SK-N-SH (cell line): ENCODE data around the gene DCAF17.

Experiments used
- EP300 ChIP-seq, 2 experiments: IDR thresholded peaks; 2 replicates each; pipeline versions ENCODE4 v1.4.0 to v1.6.1; 2012; ENCODE audit warnings: borderline replicate concordance in 1 of 2, low read depth in 1 of 2, low read length in 1 of 2
- EZH2phosphoT487 ChIP-seq: fragments of 200-600 bp; sonication (generic); IDR thresholded peaks from 2 replicates; pipeline ENCODE4 v1.6.1; 2017; ENCODE audit warnings: low read depth, mixed run types, mild to moderate bottlenecking, antibody characterized with exemption, moderate library complexity, borderline replicate concordance
- FOXM1 ChIP-seq: IDR thresholded peaks from 2 replicates; pipeline ENCODE4 v1.4.0; 2012; ENCODE audit warnings: low read depth, mild to moderate bottlenecking
- GABPA ChIP-seq: IDR thresholded peaks from 2 replicates; pipeline ENCODE4 v1.4.0; 2012; ENCODE audit warnings: low read depth, mild to moderate bottlenecking
- POLR2AphosphoS5 ChIP-seq: IDR thresholded peaks from 2 replicates; pipeline ENCODE4 v1.6.1; 2012; ENCODE audit warnings: low read depth, low read length
- RCOR1 ChIP-seq: fragments of 150-350 bp; IDR thresholded peaks from 2 replicates; pipeline ENCODE4 v1.6.1; 2017; ENCODE audit warnings: antibody characterized with exemption, low read length
- RFX5 ChIP-seq: IDR thresholded peaks from 2 replicates; pipeline ENCODE4 v1.6.1; 2012; ENCODE audit warnings: mild to moderate bottlenecking, improper control_type of control experiment, low read length
- RXRA ChIP-seq: IDR thresholded peaks from 2 replicates; pipeline ENCODE4 v1.4.0; 2012; ENCODE audit warnings: low read depth, mild to moderate bottlenecking, borderline replicate concordance
- SIN3A ChIP-seq: IDR thresholded peaks from 2 replicates; pipeline ENCODE4 v1.6.1; 2012; ENCODE audit warnings: low read depth, mild to moderate bottlenecking, low read length, moderate library complexity, borderline replicate concordance
- TF ChIP-seq, protein P1 (sequence below): fragments of 200-600 bp; sonication (generic); IDR thresholded peaks from 2 replicates; pipeline ENCODE4 v1.6.1; 2017; ENCODE audit warnings: antibody characterized with exemption, mild to moderate bottlenecking, moderate library complexity
- TF ChIP-seq, protein P2 (sequence below): IDR thresholded peaks from 2 replicates; pipeline ENCODE4; 2012
- TF ChIP-seq, protein P3 (sequence below): IDR thresholded peaks from 2 replicates; pipeline ENCODE4 v1.6.1; 2012; ENCODE audit warnings: mild to moderate bottlenecking, low read depth, low read length, moderate library complexity

DNA sequence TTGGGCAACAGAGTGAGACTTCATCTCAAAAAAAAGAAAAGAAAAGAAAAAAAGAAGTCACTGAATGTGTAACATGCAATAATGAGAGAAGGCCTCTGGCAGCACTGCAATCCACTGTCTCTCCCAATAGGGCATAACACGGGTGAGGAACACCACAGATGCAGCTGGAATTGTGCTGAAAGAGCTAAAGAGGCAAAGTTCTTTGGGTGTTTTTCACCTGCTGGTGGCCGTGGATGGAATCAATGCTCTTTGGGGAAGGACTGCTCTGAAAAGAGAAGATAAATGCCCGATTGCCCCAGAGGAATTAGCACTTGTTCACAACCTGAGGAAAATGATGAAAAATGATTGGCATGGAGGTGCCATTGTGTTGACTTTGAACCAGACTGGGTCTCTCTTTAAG, 57.3 kb downstream of the DCAF17 start:
- TF ChIP-seq RCOR1 (no peak), SIN3A (no peak), EP300 (IDR thresholded peaks at IDR 0.05; ENCODE audit: borderline replicate concordance in 1 of 2, low read depth in 1 of 2, low read length in 1 of 2) (no peak), RXRA (no peak), POLR2AphosphoS5 (no peak), GABPA (no peak), FOXM1 (no peak), RFX5 (no peak), EZH2phosphoT487 (no peak)
- TF ChIP-seq, protein P1, sequence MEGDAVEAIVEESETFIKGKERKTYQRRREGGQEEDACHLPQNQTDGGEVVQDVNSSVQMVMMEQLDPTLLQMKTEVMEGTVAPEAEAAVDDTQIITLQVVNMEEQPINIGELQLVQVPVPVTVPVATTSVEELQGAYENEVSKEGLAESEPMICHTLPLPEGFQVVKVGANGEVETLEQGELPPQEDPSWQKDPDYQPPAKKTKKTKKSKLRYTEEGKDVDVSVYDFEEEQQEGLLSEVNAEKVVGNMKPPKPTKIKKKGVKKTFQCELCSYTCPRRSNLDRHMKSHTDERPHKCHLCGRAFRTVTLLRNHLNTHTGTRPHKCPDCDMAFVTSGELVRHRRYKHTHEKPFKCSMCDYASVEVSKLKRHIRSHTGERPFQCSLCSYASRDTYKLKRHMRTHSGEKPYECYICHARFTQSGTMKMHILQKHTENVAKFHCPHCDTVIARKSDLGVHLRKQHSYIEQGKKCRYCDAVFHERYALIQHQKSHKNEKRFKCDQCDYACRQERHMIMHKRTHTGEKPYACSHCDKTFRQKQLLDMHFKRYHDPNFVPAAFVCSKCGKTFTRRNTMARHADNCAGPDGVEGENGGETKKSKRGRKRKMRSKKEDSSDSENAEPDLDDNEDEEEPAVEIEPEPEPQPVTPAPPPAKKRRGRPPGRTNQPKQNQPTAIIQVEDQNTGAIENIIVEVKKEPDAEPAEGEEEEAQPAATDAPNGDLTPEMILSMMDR: no peak
- TF ChIP-seq, protein P2, sequence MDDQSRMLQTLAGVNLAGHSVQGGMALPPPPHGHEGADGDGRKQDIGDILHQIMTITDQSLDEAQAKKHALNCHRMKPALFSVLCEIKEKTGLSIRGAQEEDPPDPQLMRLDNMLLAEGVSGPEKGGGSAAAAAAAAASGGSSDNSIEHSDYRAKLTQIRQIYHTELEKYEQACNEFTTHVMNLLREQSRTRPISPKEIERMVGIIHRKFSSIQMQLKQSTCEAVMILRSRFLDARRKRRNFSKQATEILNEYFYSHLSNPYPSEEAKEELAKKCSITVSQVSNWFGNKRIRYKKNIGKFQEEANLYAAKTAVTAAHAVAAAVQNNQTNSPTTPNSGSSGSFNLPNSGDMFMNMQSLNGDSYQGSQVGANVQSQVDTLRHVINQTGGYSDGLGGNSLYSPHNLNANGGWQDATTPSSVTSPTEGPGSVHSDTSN: no peak
- TF ChIP-seq, protein P3, sequence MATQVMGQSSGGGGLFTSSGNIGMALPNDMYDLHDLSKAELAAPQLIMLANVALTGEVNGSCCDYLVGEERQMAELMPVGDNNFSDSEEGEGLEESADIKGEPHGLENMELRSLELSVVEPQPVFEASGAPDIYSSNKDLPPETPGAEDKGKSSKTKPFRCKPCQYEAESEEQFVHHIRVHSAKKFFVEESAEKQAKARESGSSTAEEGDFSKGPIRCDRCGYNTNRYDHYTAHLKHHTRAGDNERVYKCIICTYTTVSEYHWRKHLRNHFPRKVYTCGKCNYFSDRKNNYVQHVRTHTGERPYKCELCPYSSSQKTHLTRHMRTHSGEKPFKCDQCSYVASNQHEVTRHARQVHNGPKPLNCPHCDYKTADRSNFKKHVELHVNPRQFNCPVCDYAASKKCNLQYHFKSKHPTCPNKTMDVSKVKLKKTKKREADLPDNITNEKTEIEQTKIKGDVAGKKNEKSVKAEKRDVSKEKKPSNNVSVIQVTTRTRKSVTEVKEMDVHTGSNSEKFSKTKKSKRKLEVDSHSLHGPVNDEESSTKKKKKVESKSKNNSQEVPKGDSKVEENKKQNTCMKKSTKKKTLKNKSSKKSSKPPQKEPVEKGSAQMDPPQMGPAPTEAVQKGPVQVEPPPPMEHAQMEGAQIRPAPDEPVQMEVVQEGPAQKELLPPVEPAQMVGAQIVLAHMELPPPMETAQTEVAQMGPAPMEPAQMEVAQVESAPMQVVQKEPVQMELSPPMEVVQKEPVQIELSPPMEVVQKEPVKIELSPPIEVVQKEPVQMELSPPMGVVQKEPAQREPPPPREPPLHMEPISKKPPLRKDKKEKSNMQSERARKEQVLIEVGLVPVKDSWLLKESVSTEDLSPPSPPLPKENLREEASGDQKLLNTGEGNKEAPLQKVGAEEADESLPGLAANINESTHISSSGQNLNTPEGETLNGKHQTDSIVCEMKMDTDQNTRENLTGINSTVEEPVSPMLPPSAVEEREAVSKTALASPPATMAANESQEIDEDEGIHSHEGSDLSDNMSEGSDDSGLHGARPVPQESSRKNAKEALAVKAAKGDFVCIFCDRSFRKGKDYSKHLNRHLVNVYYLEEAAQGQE: no peak
